Right ventricle myocardium inferior (tissue), 1 donor: ENCODE data around the gene CDK3. TPM values are rescaled to one million over a fixed set of nuclear protein-coding genes. Genes with fewer than 3 reads are reported as not detected.
A peak's percentile ranks its signal among the peaks of the same experiment; 100 is the strongest.
"Not testable (repeated sequence)": the region's sequence is repeated elsewhere in the genome, so short reads cannot be mapped to it uniquely, and the experiment has no call there.

Experiments used
- ATAC-seq: fragments of 200-7000 bp; cut with Tn5 transposase; one replicate; pipeline ENCODE4 v1.9.1; 2020; ENCODE audit warnings: mild to moderate bottlenecking, moderate library complexity
- DNase-seq: peaks from one replicate; pipeline ENCODE4 v3.0.0; 2021; ENCODE audit errors: missing footprints
- intact Hi-C: fragments of 100-400 bp; cut with DNase I; formaldehyde crosslinking; loops from one replicate; pipeline ENCODE4 v1.11.0; 2022
- long read RNA-seq: library from polyadenylated mRNA; unstranded; transcript quantifications from one replicate; pipeline ENCODE4 v2.0.0, GENCODE V29; 2021
- total RNA-seq: library from RNA; stranded (reverse); fragmentation: NEBNext Ultra II Directional; extraction: Animal tissue kit (Norgen Biotek cat#: 25700); gene quantifications from one replicate; pipeline ENCODE4 v1.2.1, GENCODE V29; 2021
- donor health status: DM: no; HTN: yes; CAD: no; lungs with severe emphysema.

CDK3 gene
- 2.2 TPM for total RNA-seq
- long read RNA-seq, result 0 reads

GRCh38 chr17:76000755-76001521 lies at the start of gene CDK3:
CDK3 (plus strand) TSS chr17:76000855; CDS start chr17:76001426, 571 bp downstream.
- intact Hi-C loops, result loop anchor here (10.0 kb wide), 1 partner anchor 226 kb away; a partner anchor contains a TSS
- ATAC-seq (no peak), DNase-seq (no peak)

- ATAC-seq (no peak), DNase-seq (no peak)
- intact Hi-C loops, result no loop called here
These were observed 49.6 kb upstream of the CDK3 start for GRCh38 chr17:75950855-75951554.

- no peak for ATAC-seq
- intact Hi-C loops, result no loop called here
These were observed 41.4 kb upstream of the CDK3 start for GRCh38 chr17:75959051-75959838.

GRCh38 chr17:75959839-75960511 lies 40.7 kb upstream of the CDK3 start:
- DNase-seq (no peak), ATAC-seq (no peak)
- intact Hi-C loops, result no loop called here

More at GRCh38 chr17:75959051-75959838, 41.4 kb upstream of the CDK3 start:
- no peak for DNase-seq

- ATAC-seq, result no peak
- no peak for DNase-seq
- intact Hi-C loops, result no loop called here
These were observed 35.2 kb upstream of the CDK3 start for GRCh38 chr17:75965468-75965867.

- intact Hi-C loops, DNase-seq, ATAC-seq: not testable (repeated sequence)
These were observed 31.6 kb upstream of the CDK3 start for GRCh38 chr17:75969044-75969443.

DNA sequence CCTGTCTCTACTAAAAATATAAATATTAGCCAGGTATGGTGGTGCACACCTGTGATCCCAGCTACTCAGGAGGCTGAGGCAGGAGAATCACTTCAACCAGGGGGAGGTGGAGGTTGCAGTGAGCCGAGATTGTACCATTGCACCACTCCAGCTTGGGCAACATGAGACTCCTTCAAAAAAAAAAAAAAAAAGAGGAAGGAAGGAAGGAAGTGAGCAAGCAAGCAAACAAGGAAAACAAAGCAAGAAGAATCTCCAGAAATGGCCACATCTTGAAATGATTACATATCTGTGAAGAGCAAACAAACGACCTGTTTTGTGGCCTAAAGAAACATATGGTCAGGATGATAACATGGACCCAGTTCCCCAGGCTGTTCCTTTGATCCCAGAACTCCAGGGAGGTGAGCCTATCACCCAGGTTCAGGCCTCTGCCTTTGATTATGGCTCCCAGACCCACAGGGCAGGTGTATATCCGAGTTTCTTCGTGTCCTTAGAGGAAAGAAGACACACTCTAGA lies 30.6 kb upstream of the CDK3 start:
- intact Hi-C loops, result no loop called here
- DNase-seq (no peak), ATAC-seq (no peak)

- ATAC-seq, result no peak
These were observed 30.0 kb upstream of the CDK3 start for GRCh38 chr17:75970626-75971025.

GRCh38 chr17:75975187-75975586 lies 25.5 kb upstream of the CDK3 start:
- intact Hi-C loops, ATAC-seq, DNase-seq: not testable (repeated sequence)

More at GRCh38 chr17:75970626-75971025, 30.0 kb upstream of the CDK3 start:
- no peak for DNase-seq
- intact Hi-C loops, result no loop called here

DNA sequence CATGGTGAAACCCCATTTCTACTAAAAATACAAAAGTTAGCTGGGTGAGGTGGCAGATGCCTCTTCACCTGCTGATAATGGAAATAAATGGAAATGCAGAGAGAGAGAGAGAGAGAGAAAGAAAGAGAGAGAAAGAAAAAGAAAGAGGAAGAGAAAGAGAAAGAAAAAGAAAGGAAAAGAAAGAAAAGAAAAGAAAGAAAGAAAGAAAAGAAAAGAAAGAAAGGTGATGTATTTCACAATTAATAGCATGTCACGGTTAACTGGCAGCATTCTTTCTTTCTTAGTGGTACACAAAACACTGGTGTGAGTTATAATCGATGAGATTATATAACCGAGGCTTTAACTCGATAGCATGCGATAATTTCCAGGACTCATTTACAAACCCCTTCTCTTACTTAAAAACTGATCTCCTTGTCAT lies 24.9 kb upstream of the CDK3 start:
- intact Hi-C loops, result no loop called here
- DNase-seq, result no peak
- ATAC-seq, result no peak

- DNase-seq, result no peak
- ATAC-seq, result no peak
These were observed 24.3 kb upstream of the CDK3 start for GRCh38 chr17:75976175-75976848.

DNA sequence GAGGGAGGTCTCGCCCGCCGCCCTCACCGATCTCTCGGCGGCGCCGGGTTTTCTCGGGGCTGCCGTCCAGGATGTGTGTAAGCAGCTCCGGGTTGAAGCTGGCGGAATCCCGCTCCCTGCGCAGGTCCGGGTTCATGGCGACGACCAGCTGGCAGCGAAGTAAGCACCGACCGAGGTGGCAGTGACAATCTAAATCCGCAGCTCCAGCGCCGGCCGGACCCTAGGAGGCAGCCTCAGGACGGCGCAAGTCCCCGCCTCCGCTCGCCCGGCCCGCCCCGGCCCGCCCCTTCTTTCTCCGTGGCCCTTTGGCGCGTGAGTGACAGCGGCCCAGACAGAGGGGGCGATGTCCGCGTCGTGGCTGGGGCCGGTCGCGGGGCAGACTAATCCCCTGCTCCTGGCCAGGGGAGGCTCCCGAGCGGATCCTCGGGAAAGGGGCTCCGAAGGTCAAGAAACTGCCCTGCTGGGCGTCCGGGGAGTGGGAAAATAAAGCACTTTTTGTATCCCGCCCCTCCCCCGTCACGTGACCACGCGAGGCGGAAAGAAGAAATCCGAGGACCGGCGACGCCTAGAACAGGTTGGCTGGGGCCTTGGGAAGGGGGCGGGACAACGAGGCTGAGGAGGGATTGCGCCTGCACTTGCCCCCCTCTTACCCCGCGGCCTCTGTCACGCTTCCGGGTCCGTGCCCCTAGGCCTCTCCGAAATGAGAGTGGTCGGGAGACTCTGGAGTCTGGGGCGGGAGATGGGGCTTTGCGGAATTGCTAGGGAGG lies 21.5 kb upstream of the CDK3 start, which contains the start of the genes ACOX1 and TEN1:
Gene ACOX1 (minus strand): TSS at position 229 of the 767 bp plus-strand sequence. CDS start 93 bp downstream, at position 136.
Gene TEN1 (plus strand): TSS at position 303 of the 767 bp plus-strand sequence. CDS start 6,953 bp downstream, outside the sequence.
- DNase-seq (peak; percentile 99), ATAC-seq (peak; percentile 98)

More at GRCh38 chr17:75976175-75976848, 24.3 kb upstream of the CDK3 start:
- intact Hi-C loops, result no loop called here

GRCh38 chr17:75979705-75980187 lies 20.9 kb upstream of the CDK3 start:
- ATAC-seq, result peak; percentile 25
- intact Hi-C loops, result loop anchor here (1.0 to 2.0 kb wide), 2 partner anchors 39 to 74 kb away; partner anchors contain the start of gene FBF1
- DNase-seq, result peak; percentile 80

More for the DNA sequence above, 21.5 kb upstream of the CDK3 start, which contains the start of the genes ACOX1 and TEN1:
- intact Hi-C loops, result loop anchor here (1.0 kb wide), 1 partner anchor 74 kb away; no protein-coding TSS in a partner anchor

GRCh38 chr17:75980188-75981018 lies 20.3 kb upstream of the CDK3 start:
- DNase-seq (no peak), ATAC-seq (no peak)
- intact Hi-C loops, result loop anchor here (2.0 kb wide), 1 partner anchor 40 kb away; the partner anchor contains the start of gene FBF1

DNA sequence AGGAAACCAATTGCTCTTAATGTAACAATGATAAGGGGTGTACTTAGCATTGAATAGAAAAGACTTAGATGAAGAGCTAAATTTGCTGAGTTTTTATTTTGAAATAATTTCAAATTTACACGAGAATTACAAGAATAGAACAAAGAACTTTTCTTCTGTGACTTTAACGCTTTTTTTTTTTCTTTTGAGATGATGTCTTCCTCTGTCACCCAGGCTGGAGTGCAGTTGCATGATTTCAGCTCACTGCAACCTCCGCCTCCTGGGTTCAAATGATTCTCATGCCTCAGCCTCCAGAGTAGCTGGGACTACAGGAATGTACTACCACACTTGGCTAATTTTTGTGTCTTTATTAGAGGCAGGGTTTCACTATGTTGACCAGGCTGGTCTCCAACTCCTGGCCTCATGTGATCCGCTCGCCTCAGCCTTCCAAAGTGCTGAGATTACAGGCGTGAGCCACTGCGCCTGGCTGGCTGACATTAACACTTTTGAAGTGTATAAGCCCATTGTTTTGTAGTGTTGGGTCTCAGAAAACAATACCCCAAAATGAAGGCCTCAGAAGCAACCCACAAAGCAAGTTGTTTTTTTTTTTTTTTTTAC lies 19.5 kb upstream of the CDK3 start:
- intact Hi-C loops, result loop anchor here (2.0 kb wide), 1 partner anchor 40 kb away; the partner anchor contains the start of gene FBF1
- ATAC-seq (no peak), DNase-seq (no peak)
